Right atrium auricular region (tissue), 2 donors: ENCODE measurements around the gene DLST. TPM values are rescaled to one million over a fixed set of nuclear protein-coding genes. Genes with fewer than 3 reads are reported as not detected.
"Not testable (repeated sequence)": the region's sequence is repeated elsewhere in the genome, so short reads cannot be mapped to it uniquely, and the experiment has no call there.

ENCODE experiments used
- DNase-seq: peaks from one replicate; pipeline ENCODE4 v3.0.0-alpha.2; 2019; ENCODE audit warnings: low spot score
- H3K27ac ChIP-seq, 2 donors: fragments of 200-600 bp; sonication (generic); 1 replicate in 1 of 2; 2 replicates in 1 of 2; pipeline ENCODE4 v1.5.1; 2016 to 2019
- H3K27me3 ChIP-seq, 2 donors: fragments of 200-600 bp; sonication (generic); one replicate each; pipeline versions ENCODE4 v1.5.1 to v1.6.0; 2017 to 2019
- H3K36me3 ChIP-seq: fragments of 200-600 bp; sonication (generic); one replicate; pipeline ENCODE4 v1.5.1; 2016
- H3K4me1 ChIP-seq, 2 donors: fragments of 200-600 bp; sonication (generic); one replicate each; pipeline versions ENCODE4 v1.5.1 to v1.6.0; 2017 to 2019
- H3K4me3 ChIP-seq, 2 donors: fragments of 200-600 bp; sonication (generic); 1 replicate in 1 of 2; 2 replicates in 1 of 2; pipeline ENCODE4 v1.5.1; 2017 to 2019; ENCODE audit warnings: mild to moderate bottlenecking in 1 of 2, moderate library complexity in 1 of 2
- H3K9me3 ChIP-seq, 2 donors: fragments of 200-600 bp; sonication (generic); one replicate each; pipeline ENCODE4 v1.5.1; 2019
- total RNA-seq, 2 donors: library from RNA; depleted of rRNA; stranded (reverse); fragments of >200 nt; gene quantifications; one replicate each; pipeline ENCODE4 v1.1.0, GENCODE V29; 2016
- TF ChIP-seq, protein P1 (sequence below), 2 donors: fragments of 200-600 bp; sonication (generic); IDR thresholded peaks; one replicate each; pipeline ENCODE4 v1.5.1; 2019; ENCODE audit warnings: antibody characterized with exemption in 2 of 2

Gene DLST
- total RNA-seq, 2 donors from 2014 or later, result 71.1 to 105 TPM

DNA sequence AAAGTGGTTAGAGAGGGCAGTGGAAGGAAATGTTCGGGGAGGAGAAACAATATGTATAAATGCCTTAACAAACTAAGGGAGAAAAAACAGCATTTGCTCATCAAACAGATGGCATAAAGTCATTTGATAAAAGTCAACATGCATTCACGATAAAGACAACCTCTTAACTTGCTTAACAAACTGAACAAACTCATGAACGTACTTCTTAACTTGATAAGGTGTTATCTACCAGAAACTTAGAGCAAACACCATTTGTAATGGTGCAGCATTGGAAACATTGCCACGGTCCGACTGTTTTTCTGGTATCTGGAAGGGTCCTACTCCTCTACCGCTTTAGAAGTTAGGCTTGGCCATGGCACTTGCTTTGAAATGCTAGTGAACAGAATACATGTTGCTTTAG is 45.5 kb downstream of the DLST start:
- Histone ChIP-seq H3K4me1 (peaks cover 0 to 18% of the 10 kb centered on the region in 2 donors), H3K4me3 (no peak overlapping the region), H3K36me3 (no peaks in the 10 kb centered on the region), H3K27ac (no peak overlapping the region), H3K27me3 (no peaks in the 10 kb centered on the region), H3K9me3 (no peaks in the 10 kb centered on the region)
- DNase-seq, result no peak
- TF ChIP-seq, protein P1, sequence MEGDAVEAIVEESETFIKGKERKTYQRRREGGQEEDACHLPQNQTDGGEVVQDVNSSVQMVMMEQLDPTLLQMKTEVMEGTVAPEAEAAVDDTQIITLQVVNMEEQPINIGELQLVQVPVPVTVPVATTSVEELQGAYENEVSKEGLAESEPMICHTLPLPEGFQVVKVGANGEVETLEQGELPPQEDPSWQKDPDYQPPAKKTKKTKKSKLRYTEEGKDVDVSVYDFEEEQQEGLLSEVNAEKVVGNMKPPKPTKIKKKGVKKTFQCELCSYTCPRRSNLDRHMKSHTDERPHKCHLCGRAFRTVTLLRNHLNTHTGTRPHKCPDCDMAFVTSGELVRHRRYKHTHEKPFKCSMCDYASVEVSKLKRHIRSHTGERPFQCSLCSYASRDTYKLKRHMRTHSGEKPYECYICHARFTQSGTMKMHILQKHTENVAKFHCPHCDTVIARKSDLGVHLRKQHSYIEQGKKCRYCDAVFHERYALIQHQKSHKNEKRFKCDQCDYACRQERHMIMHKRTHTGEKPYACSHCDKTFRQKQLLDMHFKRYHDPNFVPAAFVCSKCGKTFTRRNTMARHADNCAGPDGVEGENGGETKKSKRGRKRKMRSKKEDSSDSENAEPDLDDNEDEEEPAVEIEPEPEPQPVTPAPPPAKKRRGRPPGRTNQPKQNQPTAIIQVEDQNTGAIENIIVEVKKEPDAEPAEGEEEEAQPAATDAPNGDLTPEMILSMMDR (IDR thresholded peaks at IDR 0.05), result no peak

DNA sequence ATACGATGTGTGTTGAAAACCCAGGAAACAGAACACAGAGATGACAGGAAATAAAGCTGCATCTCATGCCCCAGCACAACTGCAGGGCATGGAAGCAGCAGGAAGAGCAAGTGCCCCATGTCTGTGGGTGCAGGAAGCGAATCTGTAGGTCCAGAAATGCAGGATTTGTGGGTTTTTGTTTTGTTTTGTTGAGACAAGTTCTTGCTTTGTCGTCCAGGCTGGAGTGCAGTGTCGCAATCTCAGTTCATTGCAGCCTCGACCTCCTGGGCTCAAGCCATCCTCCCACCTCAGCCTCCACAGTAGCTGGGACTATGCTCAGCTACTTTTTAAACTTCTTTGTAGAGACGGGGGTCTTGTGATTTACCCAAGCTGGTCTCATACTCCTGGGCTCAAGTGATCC is 47.5 kb downstream of the DLST start:
- TF ChIP-seq, protein P1 (IDR thresholded peaks at IDR 0.05), result no peak
- H3K9me3 ChIP-seq, result no peaks in the 10 kb centered on the region
- DNase-seq, result no peak
- no peak overlapping the region for H3K4me3 ChIP-seq
- H3K36me3 ChIP-seq, result no peaks in the 10 kb centered on the region
- H3K27me3 ChIP-seq, result no peaks in the 10 kb centered on the region
- H3K4me1 ChIP-seq, result peaks cover 0 to 22% of the 10 kb centered on the region in 2 donors
- no peak overlapping the region for H3K27ac ChIP-seq

DNA sequence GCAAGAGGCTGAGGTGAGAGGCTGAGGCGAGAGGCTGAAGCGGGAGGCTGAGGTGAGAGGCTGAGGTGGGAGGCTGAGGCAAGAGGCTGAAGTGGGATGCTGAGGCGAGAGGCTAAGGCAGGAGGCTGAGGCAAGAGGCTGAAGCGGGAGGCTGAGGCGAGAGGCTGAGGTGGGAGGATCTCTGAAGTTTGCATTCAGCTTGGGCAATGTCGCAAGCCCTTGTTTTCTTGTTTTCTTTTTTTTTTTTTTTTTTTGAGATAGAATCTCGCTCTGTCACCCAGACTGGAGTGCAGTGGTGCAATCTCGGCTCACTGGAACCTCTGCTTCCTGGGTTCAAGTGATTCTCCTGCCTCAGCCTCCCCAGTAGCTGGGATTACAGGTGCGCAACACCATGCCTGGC is 50.0 kb downstream of the DLST start:
- not testable (repeated sequence) for H3K4me3 ChIP-seq, DNase-seq, H3K36me3 ChIP-seq, H3K9me3 ChIP-seq, H3K27me3 ChIP-seq
- Histone ChIP-seq H3K27ac (peak overlapping the region in 1 of 2 donors; percentile 21), H3K4me1 (peaks cover 0 to 34% of the 10 kb centered on the region in 2 donors)

DNA sequence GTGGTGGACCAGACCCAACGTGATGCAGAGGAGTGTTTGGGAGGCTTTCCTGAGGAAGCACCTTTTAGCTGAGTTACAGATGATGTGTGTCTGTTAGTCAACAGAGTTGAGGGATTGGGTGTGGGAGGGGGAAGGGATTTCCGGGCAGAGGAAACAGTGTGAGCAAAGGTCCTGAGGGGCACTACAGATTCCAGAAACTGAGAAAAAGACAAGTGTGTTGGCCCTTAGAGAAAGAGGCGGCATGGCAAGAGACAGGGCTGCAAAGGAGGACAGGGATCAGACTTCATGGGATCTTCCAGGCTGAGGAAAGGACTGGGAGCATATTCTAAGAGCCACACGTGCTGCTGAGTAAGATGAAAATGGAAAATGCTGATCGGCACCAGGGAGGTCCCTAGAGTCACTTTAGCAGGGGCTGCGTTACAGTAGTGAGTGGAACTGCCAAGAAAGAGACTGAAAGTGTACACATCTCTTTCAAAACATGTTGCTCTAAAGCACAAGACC is 50.7 kb downstream of the DLST start:
- no peak for DNase-seq
- Histone ChIP-seq H3K27ac (peak overlapping the region in 1 of 2 donors; percentile 21), H3K36me3 (no peaks in the 10 kb centered on the region), H3K9me3 (no peaks in the 10 kb centered on the region), H3K4me3 (no peak overlapping the region), H3K27me3 (no peaks in the 10 kb centered on the region), H3K4me1 (peaks cover 0 to 34% of the 10 kb centered on the region in 2 donors)
- TF ChIP-seq, protein P1 (IDR thresholded peaks at IDR 0.05), result no peak

DNA sequence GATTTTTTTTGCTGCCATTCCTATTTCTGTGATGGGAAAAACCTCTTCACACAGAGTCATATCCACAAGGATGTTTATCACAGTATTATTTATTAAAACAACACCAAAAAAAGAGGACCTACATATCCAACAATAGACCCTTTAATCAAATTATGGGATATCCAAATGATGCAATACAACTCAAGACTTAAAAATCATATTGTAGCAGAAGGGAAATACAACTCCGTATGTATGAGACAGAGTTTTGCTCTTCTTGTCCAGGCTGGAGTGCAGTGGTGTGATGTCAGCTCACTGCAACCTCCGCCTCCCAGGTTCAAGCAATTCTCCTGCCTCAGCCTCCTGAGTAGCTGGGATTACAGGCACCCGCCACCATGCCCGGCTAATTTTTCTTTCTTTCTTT is 51.2 kb downstream of the DLST start:
- H3K9me3 ChIP-seq, H3K36me3 ChIP-seq, H3K4me3 ChIP-seq, DNase-seq, H3K27me3 ChIP-seq: not testable (repeated sequence)
- peaks cover 0 to 34% of the 10 kb centered on the region in 2 donors for H3K4me1 ChIP-seq
- peak overlapping the region in 1 of 2 donors; percentile 21 for H3K27ac ChIP-seq

DNA sequence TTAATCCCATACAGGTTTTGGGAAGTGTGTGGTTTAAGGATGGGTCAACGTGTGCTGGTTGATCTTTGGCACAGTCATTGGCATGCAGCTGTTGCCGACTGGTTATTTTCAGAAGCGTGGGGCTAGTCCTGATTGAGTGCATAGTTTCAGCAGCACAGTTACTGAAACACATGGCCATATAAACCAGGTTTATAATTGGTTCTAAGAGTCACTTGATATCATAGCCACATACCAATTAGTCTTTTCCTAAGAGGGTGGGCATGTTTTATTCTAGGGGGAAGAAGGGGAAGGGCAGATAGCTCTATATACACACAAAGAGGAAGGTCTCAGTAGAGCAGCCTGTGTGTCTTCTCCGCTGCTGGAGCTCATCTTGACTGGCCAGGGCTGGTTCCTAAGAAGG is 52.3 kb downstream of the DLST start:
- no peak for DNase-seq
- no peaks in the 10 kb centered on the region for H3K9me3 ChIP-seq
- H3K4me1 ChIP-seq, result peaks cover 0 to 38% of the 10 kb centered on the region in 2 donors
- no peaks in the 10 kb centered on the region for H3K27me3 ChIP-seq
- TF ChIP-seq, protein P1 (IDR thresholded peaks at IDR 0.05), result no peak
- no peak overlapping the region for H3K4me3 ChIP-seq
- peak overlapping the region in 1 of 2 donors; percentile 37 for H3K27ac ChIP-seq
- H3K36me3 ChIP-seq, result no peaks in the 10 kb centered on the region
